Epithelial cell of prostate (primary cell): ENCODE data around the gene ACTR10.
A peak's percentile ranks its signal among the peaks of the same experiment; 100 is the strongest.

Experiments used
- DNase-seq: peaks from one replicate; pipeline ENCODE4 v3.0.0-alpha.2; 2011; ENCODE audit warnings: low read depth, low spot score
- H3K27ac ChIP-seq: fragments of 450-650 bp; 2 replicates; pipeline ENCODE4 v1.5.1; 2017; ENCODE audit warnings: mild to moderate bottlenecking

ACTR10 gene

DNA sequence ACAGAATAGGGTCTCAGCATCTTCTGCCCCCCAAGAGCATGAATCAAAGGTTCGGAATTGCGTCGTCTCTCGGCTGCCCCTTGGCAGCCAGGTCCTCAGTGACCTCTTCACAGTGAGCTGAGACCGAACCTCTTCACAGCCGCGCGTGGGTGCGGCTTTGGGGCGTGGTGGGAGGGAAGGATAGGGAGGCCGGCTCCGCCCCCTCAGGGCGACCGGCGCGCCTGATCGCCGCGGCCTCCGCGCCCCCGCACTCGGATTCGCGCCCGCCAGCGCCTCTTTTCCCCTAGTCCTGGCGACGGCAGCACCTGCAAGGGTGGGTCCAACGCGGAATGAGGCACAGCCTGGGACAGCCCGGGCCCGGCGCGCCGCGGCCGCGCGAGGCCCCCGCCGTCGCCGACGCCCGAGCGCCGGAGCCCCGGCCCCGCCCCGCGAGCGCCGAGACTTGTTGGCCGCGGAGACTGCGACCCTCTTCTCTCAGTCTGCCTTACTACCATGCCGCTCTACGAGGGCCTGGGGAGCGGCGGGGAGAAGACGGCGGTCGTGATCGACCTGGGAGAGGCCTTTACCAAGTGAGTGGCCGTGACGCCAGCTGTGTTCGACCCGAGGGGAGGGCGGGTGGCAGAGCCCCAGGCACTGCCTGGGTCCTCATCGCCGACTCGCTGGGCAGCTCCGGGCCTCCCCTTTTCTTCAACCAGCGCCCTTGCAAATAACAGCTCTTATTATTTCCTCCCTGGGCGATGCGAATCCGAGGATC, at the start of gene ACTR10:
Gene ACTR10 (plus strand): TSS at position 424 of the 754 bp plus-strand sequence. CDS start 69 bp downstream, at position 493.
- peak within 1 kb of the TSS; percentile 77 for H3K27ac ChIP-seq
- no peak for DNase-seq

DNA sequence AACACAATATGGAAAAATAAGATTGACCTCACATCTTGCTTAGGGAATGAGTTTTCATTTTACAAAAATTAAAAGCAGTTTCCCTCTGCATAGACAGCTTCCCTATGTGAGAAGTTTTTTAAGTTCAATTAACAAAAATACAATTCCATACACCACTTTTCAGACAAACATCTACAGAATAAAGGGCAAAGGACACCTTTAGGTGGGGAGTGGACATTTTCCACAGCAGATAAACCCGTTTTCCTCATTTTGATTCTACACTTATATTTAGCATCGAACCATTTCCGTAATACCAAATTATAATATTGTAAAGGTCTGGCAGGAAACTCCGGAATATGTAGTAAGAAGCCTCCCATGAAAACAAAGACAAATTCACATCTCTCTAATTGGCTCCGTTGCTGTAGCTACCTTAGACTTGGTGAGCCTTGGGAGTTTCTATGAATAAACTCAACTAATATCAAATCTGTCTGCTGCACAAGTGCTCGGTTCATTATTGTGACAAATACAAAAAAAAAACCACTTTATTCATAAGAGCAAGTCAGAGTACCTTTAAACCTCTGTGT, 49.6 kb upstream of the ACTR10 start:
- no peak overlapping the region for H3K27ac ChIP-seq
- no peak for DNase-seq

DNA sequence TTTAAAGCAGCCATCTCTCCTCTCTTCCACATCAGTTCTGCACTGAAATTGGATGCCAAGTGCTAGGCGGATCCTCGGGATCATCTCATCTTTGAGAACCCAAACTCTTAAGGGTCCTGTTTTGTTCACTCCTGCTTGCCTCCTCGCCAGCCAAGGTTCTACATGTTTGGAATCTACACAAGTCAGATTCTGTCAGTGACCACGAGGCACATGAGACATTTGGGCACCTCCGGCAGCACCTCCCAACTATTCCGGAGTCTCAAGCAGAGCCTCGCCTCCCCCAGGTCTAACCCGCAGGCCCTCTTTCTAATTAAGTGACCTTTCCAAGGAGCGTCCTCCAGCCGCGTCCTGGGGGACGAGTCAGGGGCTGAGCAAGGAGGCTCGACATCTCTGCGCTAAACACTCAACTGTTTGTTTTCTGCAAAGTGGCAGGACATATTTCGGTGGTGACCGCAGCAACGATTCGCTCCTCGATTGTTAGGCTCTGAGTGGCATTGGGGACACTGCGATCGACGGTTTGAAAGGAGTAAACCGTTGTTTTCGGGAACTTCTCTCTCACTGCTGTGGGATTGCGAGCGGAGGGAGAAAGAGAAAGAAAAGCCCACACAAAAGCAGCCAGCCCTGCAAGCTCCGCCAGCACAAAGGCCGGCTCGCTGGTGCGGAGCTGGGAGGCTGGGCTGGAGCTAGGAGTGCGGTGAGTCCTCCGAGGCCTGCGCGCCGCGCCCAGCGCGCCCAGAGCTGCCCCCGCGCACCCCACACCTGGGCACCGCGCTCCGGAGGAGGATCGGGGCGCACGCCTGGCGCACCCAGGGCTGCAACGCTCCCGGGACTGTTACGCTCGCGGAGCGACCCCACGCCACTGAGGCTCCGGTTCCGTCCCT, 48.6 kb upstream of the ACTR10 start:
- no peak for DNase-seq
- H3K27ac ChIP-seq: no peak overlapping the region

DNA sequence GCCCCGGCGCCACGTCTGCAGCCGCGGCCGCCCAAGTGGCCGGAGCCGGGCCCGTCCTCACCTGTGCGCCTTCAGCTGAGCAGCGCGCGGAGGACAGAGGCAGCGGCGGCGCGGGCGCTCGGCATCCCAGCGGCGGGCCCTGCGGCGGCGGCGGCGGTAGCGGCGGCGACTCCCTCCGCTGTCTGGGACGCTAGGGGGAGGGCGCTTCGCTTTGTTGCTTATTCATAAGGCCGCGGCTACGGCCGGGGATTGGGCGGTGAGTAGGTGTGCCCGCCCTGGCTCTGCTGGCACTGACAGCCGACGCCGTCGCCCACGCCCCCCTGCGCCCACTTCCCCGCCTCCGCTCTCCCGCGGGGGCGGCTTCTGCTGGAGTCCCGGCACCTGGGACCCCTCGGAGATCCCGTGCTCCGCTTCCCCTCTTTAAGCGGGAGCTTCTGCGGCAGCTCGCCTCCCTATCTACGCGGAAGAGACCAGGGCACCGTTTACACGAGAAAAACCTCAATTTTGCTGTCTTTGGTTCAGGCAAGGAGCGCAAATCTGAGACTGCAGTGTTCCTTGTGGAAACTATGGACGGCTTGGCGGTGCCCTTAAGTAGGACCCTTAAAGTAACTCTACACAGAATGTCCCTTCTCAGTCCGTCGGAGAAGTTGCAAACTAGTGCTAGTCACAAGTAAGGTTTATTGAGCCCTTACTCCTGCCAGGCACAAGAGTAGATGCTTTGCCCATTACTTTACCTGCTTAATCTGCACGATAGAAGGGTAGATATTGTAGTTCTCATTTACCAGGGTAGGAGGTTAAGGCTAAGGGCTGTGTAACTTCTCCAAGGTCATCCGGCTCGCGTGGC, 47.7 kb upstream of the ACTR10 start, which contains the start of gene ARMH4:
Gene ARMH4 (minus strand): TSS at position 200 of the 844 bp plus-strand sequence. CDS start 12,855 bp downstream, outside the sequence.
- H3K27ac ChIP-seq: no peak within 1 kb of the TSS
- peak; percentile 8 for DNase-seq

DNA sequence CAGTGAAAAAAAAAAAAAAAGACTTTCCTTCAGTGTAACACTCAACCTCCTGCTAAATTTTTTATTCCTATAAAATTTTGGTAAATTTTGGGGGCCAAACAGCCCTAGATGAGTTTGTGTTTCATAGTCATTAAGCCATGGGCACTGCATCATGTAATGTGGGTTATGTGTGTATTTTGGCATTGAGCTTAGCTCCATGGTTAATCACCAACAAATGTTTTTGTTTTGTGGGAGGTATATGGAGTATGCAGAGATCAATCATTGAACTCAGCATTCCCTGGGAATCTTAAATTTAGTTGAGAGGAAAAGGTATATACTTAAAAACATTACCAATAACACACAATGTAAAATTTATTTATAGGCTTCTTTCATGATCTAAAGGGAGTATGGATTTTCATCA, 39.4 kb upstream of the ACTR10 start:
- H3K27ac ChIP-seq: no peak overlapping the region

DNA sequence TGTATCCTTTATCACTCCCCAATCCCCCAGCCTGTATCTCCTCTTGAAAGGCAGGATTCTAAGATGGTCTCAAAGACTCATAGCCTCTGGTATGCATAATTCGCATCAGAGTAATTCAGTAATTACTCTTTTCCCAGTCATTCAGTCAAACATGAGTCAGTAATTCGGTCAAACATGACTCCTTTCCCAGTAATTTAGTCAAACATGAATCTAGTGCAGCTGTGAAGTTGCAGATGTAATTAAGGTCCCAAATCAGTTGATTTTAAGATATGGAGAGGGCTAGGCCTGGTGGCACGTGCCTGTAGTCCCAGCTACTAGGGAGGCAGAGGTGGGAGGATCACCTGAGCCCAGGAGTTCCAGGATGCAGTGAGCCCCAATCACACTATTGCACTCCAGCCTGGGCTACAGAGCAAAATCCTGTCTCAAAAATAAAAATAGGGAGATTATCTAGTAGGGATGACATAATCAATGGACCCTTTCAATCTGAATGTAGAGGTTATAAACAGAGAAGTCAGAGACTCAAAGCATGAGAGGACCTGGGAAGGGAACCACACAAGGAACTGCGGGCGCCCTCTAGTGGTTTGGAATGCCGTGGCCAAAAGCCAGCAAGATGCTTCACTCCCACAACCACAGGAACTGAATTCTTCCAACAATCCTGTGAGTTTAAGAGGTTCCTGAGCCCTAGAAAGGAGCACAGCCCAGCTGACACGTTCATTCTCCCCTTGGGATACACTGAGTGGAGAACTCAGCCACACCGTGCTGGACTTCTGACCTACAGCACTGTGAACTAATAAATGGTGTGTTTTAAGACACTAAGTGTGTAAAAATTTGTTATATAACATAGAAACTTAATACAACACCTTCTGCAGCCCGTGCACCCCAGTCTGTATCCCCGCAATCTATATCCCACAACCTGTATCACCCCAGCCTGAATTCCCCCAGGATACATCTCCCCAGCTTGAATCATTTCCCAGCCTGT, 33.7 kb upstream of the ACTR10 start:
- peak overlapping the region; percentile 18 for H3K27ac ChIP-seq
- peak; percentile 10 for DNase-seq

More for the DNA sequence above, 39.4 kb upstream of the ACTR10 start:
- DNase-seq: no peak

DNA sequence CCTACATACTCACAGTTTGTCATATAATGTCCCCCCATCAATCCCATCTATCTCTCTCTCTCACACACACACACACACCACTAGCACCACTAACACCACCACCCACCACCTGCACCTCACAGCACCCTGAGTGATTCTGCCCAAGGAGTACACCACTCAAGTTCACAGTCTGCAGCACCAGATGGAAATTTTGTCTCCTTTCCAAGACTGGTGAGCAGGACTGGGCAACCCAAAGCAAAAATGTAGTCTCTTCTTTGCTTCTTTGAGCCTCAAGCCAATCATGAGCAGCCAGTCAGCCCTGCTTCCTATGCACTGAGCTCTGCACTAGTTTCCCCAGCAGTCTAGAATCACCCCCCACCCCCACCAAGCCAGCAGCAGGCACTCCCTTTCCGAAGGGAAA, 32.9 kb upstream of the ACTR10 start:
- H3K27ac ChIP-seq: no peak overlapping the region
- no peak for DNase-seq

DNA sequence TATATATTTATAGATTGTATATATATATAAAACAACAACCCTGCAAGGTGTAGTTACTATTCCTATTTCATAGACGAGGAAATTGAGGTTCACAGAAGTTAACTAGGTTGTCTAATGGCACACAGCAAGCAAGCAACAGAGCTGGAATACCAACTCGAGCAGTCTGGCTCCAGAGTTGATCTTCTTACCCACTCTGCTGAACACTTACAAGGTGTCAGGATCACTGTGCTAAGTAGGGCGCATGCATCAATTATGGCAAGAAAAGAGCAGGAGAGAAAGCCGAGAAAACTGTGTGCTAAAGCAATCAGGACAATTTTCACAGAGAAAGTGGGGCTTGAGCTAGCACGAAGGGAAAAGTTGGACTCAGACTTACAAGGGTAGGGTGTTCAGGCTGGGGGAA, 32.1 kb upstream of the ACTR10 start:
- no peak for DNase-seq
- H3K27ac ChIP-seq: no peak overlapping the region

DNA sequence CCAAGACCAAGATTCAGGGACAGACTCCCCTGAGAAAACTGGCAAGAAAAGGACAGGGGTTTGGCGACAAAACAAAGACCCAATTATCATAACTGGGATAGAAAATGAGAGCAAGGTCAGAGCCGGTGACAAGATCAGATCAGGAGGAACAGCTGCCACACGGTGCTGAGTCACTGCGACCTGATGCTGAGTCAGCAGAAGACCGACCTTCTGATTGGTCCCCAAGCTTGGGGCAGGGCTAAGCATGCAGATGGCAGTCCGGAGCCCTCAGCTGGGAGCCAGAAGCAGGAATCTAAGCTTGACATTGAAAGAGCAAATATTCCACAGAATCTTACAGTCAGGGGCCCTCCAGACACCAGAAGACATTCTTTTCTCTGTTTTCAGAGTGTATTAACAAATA, 28.9 kb upstream of the ACTR10 start:
- DNase-seq: peak; percentile 50
- H3K27ac ChIP-seq: no peak overlapping the region

DNA sequence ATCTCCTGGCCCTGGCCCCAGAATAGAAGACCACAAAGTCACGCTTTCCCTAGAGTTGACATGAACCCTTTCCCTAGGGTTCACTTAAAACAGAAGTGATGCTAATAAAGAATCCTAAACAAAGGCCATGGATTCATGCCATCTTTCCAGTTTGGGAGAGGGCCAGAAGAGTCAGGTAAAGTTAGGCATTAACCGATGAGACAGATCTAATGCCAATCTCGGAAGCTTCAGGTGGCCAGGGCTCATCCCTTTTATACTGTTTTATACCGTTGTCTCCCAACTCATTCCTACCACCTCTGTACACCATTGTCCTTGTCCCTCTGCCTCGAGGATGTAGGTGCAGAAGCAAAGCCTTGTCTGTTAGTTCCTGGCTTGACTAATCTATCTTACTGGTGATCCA, 22.8 kb upstream of the ACTR10 start:
- no peak overlapping the region for H3K27ac ChIP-seq
- no peak for DNase-seq

DNA sequence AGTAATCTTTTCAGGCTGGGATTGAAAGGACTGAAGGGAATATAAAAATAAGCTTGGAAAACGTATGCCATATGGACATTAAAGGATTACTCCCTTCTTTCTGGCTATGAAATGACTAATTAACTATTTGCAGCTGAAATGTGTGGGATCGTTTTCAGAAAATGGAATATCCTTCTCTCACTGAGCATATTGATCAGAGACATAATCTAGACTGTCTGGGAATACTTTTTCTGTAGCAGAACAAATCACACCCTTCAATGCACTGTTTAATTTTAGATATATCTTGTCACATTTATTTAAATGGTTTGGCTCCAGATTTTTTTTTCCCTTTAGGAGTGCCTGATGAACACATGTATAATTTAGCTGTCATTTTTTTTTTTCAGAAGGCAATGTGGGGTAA, 10.8 kb upstream of the ACTR10 start:
- H3K27ac ChIP-seq: no peak overlapping the region
- DNase-seq: no peak

DNA sequence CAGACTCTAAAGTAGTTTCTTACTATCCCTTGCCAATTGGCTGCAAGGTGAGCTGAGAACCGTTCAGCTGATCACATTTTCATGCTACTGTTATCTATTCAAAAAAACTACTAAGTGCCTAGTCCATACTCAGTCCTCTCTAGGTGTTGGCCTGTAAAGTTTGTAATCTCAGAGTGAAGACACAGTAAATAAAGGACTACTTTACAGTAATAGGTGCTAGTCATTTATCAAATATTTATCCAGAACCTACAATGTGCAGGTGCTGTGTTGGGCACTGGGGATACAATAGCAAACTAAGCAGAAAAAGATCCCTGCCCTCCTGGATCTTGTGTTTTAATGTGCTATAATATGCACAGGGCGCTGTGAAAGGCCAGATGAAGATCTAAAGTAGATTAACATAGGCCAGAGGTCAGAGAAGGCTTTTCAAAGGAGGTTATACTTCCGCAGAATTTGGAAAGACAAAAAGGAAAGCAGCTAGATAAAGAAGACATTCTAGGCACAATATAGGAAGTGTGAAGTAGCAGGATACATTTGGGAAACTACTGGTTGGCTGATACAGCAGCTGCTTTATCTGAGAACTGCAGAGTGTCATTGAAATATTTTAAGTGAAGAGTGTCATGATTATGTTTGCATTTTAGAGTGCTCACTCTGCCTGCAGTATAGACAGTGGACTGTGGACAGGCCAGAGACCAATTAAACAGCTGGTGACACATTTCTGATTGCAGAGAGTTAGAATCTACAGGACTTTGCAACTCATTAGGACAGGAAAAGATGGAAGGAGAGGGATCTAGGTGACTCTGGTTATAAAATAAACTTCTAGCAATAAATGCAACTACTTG, 8.0 kb upstream of the ACTR10 start:
- no peak overlapping the region for H3K27ac ChIP-seq
- no peak for DNase-seq

DNA sequence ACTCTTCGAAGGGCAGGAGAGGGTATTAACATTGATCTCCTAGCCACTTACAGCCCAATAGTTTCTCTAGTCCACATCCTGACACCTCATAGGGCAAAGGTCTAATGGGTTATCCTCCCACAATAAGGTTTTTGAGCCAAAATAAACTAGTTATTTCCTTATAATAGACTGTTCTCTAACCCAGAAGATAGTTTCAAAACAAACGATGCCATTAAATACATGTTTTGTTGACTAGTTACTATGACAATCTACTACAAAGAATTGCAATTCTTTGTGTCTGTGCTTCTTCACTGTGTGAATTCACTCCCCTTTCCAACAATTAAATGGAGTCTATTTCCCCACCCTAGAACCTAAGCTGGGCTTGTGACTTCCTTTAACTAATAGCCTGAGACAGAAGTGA, 6.4 kb upstream of the ACTR10 start:
- no peak for DNase-seq

DNA sequence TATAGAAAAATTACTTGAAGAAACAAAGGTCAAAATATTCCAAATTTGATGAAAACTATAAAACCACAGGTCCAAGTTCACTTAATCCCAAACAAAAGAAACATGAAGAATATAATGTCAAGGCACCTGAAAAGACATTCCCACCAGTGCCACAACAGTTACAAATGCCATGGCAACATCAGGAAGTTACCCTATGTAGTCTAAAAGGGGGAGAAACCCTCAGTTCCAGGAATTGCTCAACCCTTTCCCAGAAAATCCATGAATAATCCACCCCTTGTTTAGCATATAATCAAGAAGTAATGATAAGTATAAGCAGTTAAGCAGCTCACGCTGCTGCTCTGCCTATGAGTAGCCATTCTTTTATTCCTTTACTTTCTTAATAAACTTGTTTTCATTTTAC, 3.8 kb upstream of the ACTR10 start:
- H3K27ac ChIP-seq: no peak overlapping the region
- DNase-seq: no peak

More for the DNA sequence above, 6.4 kb upstream of the ACTR10 start:
- no peak overlapping the region for H3K27ac ChIP-seq

DNA sequence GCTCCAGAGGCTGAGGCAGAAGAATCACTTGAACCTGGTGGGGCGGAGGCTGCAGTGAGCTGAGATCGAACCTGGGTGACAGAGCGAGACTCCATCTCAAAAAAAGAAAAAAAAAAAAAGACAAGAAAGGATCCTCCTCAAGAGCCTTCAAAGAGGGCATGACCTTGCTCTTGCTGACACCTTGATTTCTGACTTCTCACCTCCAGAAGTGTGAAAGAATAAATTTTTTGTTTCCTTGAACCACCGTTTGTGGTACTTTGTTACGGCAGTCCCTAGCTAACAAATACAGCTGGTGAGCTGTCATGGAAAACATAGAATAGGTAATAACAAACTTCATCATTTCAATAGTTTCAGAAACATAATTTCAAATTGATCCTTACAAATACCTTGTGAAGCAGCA, 1.9 kb upstream of the ACTR10 start:
- no peak overlapping the region for H3K27ac ChIP-seq
- no peak for DNase-seq

DNA sequence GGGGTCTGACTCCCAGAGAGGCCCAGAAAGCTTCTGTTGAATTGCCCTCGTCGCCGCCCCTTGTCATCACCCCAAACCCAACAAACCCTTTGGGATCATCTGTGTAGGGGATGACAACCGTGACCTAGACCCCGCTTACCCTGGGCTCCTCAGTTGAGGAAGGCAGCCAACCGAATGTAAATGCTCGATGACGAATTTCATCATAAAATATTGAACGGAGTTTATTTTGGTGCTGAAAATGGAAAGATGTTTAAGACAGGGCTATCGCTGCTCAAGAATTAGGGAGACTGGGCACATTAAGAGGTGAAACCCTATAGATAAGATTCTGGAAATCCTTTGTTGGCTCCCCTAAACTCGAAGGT, 512 bp downstream of the ACTR10 start:
- DNase-seq: no peak
- H3K27ac ChIP-seq: peak overlapping the region; percentile 77

DNA sequence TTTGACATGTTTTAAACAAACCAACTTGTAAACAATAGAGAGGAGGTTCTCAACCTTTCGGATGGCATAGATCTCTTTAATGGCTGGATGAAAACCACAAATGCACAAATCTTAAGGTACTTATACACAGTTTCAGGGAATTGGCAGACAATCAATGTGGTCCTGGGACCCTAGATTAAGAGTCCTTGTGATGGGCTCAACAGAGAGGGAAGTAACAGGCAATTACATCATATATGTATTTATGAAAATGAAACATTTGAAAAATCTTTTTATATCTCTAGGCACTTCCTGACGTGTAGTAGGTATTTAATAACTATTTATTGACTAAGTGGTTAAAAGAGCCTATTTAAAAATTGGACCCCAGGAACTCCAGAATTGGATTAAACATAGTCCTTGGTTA, 897 bp downstream of the ACTR10 start:
- DNase-seq: no peak
- H3K27ac ChIP-seq: peak overlapping the region; percentile 77

DNA sequence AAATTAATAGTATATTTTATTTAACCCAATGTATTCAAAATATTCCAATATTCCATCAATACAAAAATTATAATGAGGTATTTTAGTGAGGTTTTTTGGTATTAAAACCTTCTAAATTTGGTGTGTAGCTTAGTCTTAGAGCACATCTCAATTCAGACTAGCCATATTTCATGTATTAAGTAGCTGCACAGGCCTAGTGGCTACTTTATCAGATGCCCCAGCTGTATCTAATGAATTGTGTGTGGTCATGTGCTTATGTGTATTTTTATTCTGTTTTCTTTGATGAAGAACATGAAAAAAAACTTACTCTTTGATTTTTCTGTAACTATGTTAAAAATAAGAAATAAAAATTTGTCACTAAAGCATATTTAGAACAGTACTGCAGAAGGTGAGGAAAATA, 13.2 kb downstream of the ACTR10 start:
- H3K27ac ChIP-seq: no peak overlapping the region
- no peak for DNase-seq
